SH-SY5Y (cell line): Measurements from ENCODE around the gene NVL.

ENCODE experiments used
- GATA2 ChIP-seq: IDR thresholded peaks from 2 replicates; pipeline ENCODE4 v1.6.1; 2011; ENCODE audit warnings: mild to moderate bottlenecking, low read depth, low read length
- GATA3 ChIP-seq: IDR thresholded peaks from 2 replicates; pipeline ENCODE4 v1.6.1; 2011; ENCODE audit warnings: low read depth, mild to moderate bottlenecking, low read length, moderate library complexity

NVL gene

DNA sequence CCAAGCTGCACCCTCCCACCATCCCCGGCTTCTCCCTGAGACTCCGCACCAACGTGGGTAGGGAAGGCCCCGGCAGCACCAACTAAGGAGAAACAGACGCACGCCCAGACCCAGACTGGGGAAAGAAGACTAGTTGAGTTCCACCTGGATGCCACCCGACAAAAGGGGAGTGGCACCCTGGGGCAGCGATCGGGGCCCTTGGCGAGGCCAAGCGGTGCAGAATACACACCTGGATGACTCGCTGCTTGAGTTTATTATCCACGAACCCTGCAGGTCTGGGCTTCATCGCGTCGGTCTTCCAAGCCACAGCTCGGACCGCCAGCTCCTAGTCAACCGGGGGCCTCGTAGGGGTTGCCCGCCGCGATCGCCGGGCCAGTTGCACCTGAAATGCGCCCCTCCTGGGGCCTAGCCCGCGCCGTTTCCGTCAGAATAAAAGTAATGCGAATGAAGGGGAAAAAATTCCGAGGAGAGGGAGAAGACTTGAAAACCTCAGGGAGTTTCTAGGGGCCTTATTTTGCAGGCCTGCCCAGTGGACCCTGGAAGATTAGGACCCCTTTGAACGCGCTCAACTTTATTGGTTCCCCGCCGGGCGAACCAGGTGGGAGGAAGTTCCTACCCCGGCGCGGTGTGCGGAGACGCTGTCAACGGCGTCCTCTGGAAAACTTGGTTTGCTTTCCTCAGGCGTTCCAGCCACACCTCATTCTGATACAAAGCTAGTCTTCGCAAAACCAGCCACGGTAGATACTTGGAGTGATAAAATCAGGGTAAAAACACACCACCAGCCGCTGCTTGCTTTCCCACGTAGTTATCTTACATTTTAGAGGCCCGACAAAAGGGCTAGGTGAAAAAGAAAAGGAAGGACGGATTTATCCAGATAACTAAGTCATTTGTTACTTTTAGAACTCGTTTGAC, at the start of gene NVL:
NVL (minus strand) TSS at position 331 of the 912 bp plus-strand sequence; CDS start at position 286, 45 bp downstream.
- TF ChIP-seq GATA2 (no peak), GATA3 (no peak)

- TF ChIP-seq GATA2, result no peak
- TF ChIP-seq GATA3, result no peak
Observed at GRCh38 chr1:224378855-224379631, 49.1 kb upstream of the NVL start.

DNA sequence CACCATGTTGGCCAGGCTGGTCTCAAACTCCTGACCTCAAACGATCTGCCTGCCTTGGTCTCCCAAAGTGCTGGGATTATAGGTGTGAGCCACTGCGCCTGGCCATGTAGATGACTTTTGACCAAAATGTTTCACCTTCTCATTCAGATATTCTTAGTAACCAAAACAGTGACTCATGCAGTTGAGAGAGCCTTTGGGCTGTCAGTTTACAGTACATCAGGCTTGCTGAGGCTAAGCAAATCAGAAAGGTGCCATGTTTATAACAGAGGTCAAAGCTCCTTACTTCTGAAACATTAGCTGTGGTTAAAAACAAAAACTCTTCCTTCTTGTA, 47.7 kb upstream of the NVL start:
- no peak for TF ChIP-seq GATA2
- TF ChIP-seq GATA3, result no peak

- TF ChIP-seq GATA3 (no peak), GATA2 (no peak)
Observed at GRCh38 chr1:224375059-224375458, 45.1 kb upstream of the NVL start.

- TF ChIP-seq GATA3 (no peak), GATA2 (no peak)
Observed at GRCh38 chr1:224373008-224373590, 43.1 kb upstream of the NVL start.

- no peak for TF ChIP-seq GATA3
- no peak for TF ChIP-seq GATA2
Observed at GRCh38 chr1:224368409-224368808, 38.4 kb upstream of the NVL start.

DNA sequence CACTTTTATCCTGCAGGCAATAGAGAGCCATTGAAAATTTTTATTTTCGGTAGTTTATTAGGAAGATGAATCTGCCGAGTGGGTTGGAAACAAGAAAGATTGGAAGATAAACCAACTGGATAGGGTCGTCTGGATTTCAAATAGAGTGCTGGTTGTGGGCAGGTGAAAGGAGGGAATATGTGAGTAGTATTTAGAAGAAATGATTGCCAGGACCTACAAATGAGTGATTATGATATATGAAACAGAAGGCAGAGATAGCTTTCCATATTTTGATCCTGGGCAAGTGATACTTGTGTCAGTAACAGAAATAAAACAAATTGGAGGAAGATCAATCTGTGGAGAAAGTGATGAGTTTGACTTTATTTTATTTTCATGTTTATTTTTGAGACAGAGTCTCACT, 29.2 kb upstream of the NVL start:
- TF ChIP-seq GATA2 (no peak), GATA3 (no peak)

DNA sequence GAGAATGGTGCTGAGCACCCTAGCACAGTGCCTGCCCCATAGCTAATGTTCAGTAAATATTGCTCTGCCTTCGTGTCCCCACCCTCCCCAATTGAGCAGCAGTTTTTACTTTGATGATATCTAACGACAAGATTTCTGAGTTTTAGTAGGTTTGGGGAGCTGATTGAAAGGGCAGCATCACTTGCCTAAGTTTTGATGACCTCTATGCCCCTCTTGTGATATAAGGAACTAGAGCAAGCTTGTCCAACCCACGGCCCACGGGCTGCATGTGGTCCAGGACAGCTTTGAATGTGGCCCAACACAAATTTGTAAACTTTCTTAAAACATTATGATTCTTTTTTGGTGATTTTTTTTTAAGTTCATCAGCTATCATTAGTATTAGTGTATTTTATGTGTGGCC, 28.3 kb upstream of the NVL start:
- TF ChIP-seq GATA3, result no peak
- no peak for TF ChIP-seq GATA2

DNA sequence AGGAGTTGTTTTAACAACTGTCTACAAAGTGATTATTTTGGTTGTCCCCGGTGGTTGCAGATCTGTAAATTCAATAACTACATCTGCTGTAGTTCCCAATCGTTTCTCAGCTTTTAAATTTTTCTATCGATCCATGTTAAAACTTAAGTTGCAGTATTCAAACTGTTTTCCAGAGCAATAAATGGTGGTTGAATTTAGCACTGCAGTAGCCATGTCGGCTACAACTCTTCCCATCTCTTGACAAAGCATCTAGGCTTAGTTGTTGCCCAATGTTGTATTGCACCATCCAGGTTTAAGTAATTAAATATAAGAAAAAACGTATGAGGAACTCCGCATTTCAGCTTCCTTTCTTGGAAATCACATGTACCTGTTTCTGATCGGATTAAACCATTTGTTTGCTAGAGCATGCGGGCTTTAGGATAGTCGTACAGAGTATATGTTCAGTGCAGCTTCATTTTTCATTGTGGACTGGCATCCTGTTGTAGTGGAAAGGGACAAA, 27.7 kb upstream of the NVL start:
- no peak for TF ChIP-seq GATA3
- no peak for TF ChIP-seq GATA2

GRCh38 chr1:224356685-224357625, 27.0 kb upstream of the NVL start, which contains the start of gene CNIH4:
Gene CNIH4 (plus strand): TSS chr1:224356879. CDS start chr1:224356925, 46 bp downstream.
- TF ChIP-seq GATA3, result no peak
- TF ChIP-seq GATA2, result no peak

DNA sequence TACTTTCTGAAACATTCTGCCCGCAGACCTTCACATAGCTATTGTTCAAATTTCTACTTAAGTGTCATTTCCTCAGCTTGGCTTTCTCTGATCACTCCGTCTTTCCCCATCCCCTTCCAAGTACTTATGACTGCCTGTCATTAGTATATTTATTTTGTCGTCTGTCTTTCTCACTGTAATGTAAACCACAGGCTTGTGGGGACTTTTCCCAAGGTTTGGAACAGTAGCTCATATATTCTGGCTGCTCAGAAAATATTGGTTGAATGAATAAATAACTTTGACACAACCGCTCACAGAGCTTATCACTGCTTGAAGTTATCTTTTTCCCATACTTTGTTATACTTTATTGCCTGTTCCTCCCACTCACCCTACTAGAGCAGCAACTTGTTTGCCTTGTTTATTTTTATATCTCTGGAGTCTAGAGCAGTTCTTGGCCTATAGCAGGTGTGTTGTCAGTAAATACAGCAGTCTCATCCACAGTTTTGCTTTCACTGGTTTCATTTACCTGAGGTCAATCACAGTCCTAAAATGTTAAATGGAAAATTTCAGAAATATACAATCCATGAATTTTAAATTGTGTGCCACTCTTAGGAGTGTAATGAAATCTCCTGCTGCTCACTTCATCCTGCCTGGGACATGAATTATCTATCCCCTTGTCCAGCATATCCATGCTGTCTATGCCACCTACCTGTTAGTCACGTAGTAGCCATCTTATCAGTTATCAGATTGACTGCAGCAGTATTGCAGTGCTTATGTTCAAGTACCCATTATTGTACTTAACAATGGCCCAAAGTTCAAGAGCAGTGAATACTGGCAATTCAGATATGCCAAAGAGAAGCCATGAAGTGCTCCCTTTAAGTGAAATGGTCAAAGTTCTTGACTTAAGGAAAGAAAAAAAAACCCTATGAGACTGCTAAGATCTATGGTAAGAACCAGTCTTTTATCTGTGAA, 24.3 kb upstream of the NVL start:
- TF ChIP-seq GATA3, result no peak
- TF ChIP-seq GATA2, result no peak

DNA sequence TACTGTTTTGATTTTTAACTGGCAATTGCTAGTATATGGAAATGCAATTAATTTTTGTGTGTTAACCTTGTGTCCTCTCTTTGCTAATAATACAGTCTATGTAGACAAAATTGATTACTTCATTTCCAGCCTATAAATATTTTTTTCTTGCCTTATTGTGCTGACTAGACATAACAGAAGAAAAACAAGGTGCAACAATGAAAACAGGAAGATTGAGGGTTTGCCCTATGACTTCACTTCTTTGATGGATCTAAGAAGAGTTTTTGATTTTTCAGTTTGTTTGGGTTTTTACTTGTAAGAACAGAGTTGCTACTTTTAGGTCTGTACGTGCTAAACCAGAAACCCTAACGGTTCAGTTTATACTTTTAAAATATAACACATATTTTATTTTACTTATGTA, 18.2 kb upstream of the NVL start:
- TF ChIP-seq GATA2 (no peak), GATA3 (no peak)
